Activated CD4-positive, CD25-positive, alpha-beta regulatory T cell treated with anti-CD3 and anti-CD28 coated beads, Interleukin-2, amount 50 U/mL, for 24 hours (primary cell): ENCODE results near the gene AKAP1.
A peak's percentile ranks its signal among the peaks of the same experiment; 100 is the strongest.

Experiments
- ATAC-seq, 2 donors: fragments of 150-1000 bp; cut with Tn5 transposase; one replicate each; pipeline ENCODE4 v1.10.0; 2021; ENCODE audit warnings: mild to moderate bottlenecking in 1 of 2, moderate library complexity in 1 of 2

Gene AKAP1

DNA sequence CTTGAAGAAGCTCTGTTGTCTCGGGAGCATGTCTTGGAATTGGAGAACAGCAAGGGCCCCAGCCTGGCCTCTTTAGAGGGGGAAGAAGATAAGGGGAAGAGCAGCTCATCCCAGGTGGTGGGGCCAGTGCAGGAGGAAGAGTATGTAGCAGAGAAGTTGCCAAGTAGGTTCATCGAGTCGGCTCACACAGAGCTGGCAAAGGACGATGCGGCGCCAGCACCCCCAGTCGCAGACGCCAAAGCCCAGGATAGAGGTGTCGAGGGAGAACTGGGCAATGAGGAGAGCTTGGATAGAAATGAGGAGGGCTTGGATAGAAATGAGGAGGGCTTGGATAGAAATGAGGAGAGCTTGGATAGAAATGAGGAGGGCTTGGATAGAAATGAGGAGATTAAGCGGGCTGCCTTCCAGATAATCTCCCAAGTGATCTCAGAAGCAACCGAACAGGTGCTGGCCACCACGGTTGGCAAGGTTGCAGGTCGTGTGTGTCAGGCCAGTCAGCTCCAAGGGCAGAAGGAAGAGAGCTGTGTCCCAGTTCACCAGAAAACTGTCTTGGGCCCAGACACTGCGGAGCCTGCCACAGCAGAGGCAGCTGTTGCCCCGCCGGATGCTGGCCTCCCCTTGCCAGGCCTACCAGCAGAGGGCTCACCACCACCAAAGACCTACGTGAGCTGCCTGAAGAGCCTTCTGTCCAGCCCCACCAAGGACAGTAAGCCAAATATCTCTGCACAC lies 21.2 kb downstream of the AKAP1 start:
- no peak for ATAC-seq

GRCh38 chr17:57106836-57107497 lies 21.9 kb downstream of the AKAP1 start:
- no peak for ATAC-seq

- no peak for ATAC-seq
Measured at GRCh38 chr17:57107498-57108101, 22.6 kb downstream of the AKAP1 start.

GRCh38 chr17:57108671-57109392 lies 23.8 kb downstream of the AKAP1 start:
- no peak for ATAC-seq

DNA sequence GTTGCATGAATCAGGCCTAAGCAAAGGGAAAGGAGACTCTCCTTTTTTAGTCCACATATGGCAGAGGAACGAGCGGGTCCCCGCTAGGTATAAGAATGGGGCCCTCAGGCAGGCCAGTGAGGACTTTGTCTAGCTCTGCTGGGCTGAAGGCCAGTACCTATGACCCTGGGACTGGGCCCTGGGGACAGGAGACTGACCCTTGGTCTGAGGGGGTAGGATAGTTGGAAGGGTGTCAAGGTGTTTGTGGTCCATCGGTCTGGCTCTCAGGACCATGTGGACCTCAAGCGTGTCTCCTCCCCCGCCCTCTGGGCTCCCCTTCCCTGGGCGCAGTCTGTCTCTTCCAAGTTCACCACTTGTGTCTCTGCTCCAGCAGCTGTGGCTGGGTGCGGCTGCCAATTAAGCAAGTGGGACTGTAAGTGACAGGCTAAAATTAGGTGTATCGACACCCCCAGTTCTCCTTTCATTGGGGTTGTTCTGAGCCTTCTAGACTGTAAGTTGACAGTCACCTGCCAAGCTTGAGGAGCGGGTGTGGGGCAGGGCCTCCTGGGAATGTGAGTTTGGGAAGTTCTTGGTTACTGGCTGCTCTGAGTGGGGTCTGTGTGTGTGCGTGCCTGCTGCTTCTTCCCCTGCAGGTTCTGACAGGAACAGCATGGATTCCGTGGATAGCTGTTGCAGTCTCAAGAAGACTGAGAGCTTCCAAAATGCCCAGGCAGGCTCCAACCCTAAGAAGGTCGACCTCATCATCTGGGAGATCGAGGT lies 24.5 kb downstream of the AKAP1 start:
- no peak for ATAC-seq

- ATAC-seq, result no peak
Measured at GRCh38 chr17:57110152-57110542, 25.1 kb downstream of the AKAP1 start.

GRCh38 chr17:57110579-57111325 lies 25.7 kb downstream of the AKAP1 start:
- no peak for ATAC-seq

DNA sequence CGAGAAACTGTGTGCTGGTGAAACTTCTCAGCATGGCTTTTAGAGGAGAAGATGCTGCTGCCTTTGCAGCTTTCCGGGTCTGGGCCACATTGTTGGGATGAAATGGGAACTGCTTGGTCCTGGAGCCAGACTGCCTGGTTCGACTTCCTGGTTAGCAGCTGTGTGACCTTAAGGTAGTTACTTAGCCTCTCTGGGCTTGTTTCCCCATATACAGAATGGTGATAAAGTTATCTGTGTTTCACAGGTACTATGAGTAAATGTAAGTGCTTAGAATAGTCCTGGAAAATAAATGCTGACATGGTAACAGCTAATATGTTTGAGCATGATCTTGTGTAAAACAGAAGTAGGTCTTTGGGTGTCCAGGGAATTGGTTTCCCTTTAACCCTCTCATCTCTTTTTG lies 26.3 kb downstream of the AKAP1 start:
- ATAC-seq, result no peak

GRCh38 chr17:57113011-57113410 lies 28.0 kb downstream of the AKAP1 start:
- no peak for ATAC-seq

- ATAC-seq, result no peak
Measured at GRCh38 chr17:57113656-57114055, 28.6 kb downstream of the AKAP1 start.

GRCh38 chr17:57114085-57114673 lies 29.1 kb downstream of the AKAP1 start:
- ATAC-seq, result peak; percentile 41 to 46

DNA sequence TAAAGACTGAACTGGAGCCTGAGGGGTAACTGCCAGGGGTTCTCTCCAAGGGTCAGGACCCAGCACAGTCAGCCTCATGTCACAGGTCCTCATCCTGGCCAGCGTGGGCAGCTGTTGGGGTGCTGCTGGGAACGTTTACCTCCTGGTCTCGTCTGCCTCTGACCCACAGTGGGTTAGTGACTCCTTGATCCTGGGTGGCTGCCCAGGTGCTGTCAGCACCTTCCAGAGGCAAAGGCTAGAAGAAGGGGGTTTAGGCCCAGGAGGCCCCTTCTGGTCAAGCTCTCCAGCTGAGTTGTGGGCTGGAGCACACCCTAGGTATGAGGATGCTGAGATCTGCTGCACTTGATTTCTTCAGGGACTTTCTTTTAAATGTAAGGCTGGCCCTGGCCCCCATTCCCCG lies 30.3 kb downstream of the AKAP1 start:
- no peak for ATAC-seq

DNA sequence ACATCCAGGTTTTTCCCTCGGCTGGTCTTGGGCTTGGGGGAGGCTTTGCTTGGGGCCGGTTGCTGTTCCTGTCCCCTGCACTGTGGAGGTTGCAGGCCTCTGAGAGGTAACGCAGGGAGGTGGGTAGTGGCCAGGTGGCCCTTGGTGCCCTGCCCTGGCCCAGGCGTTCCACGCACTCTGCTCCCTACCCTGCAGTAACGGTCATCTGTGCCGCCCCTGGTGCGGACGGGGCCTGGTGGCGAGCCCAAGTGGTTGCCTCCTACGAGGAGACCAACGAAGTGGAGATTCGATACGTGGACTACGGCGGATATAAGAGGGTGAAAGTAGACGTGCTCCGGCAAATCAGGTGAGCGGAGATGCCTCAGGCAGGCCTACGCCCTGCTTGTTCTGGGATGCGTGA lies 30.9 kb downstream of the AKAP1 start:
- ATAC-seq, result no peak

GRCh38 chr17:57117798-57118197 lies 32.8 kb downstream of the AKAP1 start:
- ATAC-seq, result no peak

DNA sequence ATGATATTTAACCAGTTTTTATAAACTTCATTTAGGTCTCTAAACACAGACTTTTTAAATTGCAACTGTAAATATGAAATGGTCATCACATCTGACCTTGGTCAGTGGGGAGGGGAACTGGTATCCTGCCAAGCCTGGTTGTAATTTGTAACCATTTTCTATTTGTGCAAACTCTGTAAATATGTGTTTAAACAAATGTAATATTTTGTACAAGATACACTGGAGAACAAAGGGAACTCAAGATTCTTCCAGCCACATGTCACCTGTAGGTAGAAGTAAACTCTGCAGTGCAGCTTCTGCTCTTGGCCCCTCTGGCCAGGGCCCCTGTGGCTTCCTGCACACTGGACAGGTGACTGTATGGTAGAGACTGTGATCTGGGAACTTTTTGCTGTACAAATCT lies 35.8 kb downstream of the AKAP1 start:
- no peak for ATAC-seq

- ATAC-seq, result no peak
Measured at GRCh38 chr17:57121308-57122042, 36.4 kb downstream of the AKAP1 start.

GRCh38 chr17:57124053-57124452 lies 39.0 kb downstream of the AKAP1 start:
- ATAC-seq, result no peak

GRCh38 chr17:57125406-57125805 lies 40.4 kb downstream of the AKAP1 start:
- no peak for ATAC-seq

- no peak for ATAC-seq
Measured at GRCh38 chr17:57125866-57126265, 40.8 kb downstream of the AKAP1 start.

- ATAC-seq, result peak; percentile 81 to 89
Measured at GRCh38 chr17:57130708-57131461, 45.8 kb downstream of the AKAP1 start.
